Heart left ventricle (tissue), 16 donors: Measurements from ENCODE around the gene MIDN. TPM values are rescaled to one million over a fixed set of nuclear protein-coding genes. Genes with fewer than 3 reads are reported as not detected.
A peak's percentile ranks its signal among the peaks of the same experiment; 100 is the strongest.

Experiments
- ATAC-seq, 4 donors: fragments of 200-7000 bp; cut with Tn5 transposase; one replicate each; pipeline ENCODE4 v1.9.1; 2020 to 2022; ENCODE audit warnings: moderate library complexity in 4 of 4, mild to moderate bottlenecking in 3 of 4, moderate number of reproducible peaks in 1 of 4
- DNase-seq, 5 donors: peaks; one replicate each; pipeline ENCODE4 v3.0.0-alpha.2; 2020
- H3K27ac ChIP-seq, 12 donors: fragments of 200-600 bp; sonication (generic) in 4 of 12; one replicate each; pipeline versions ENCODE4 v1.5.0 to v1.8.0; 2016 to 2022; ENCODE audit warnings: mild to moderate bottlenecking in 2 of 12
- H3K27me3 ChIP-seq, 9 donors: fragments of 200-600 bp; sonication (generic) in 2 of 9; one replicate each; pipeline versions ENCODE4 v1.5.1 to v1.8.0; 2016 to 2022; ENCODE audit warnings: mild to moderate bottlenecking in 3 of 9
- H3K36me3 ChIP-seq, 9 donors: fragments of 200-600 bp; sonication (generic) in 2 of 9; one replicate each; pipeline versions ENCODE4 v1.5.0 to v1.8.0; 2018 to 2022; ENCODE audit warnings: mild to moderate bottlenecking in 2 of 9
- H3K4me1 ChIP-seq, 12 donors: fragments of 200-600 bp; sonication (generic) in 4 of 12; one replicate each; pipeline versions ENCODE4 v1.5.0 to v1.8.0; 2016 to 2022; ENCODE audit warnings: mild to moderate bottlenecking in 3 of 12
- H3K4me3 ChIP-seq, 12 donors: fragments of 200-600 bp; sonication (generic) in 4 of 12; one replicate each; pipeline versions ENCODE4 v1.5.0 to v1.8.0; 2017 to 2022; ENCODE audit warnings: mild to moderate bottlenecking in 9 of 12, moderate library complexity in 4 of 12
- H3K9me3 ChIP-seq, 12 donors: fragments of 200-600 bp; sonication (generic) in 4 of 12; one replicate each; pipeline versions ENCODE4 v1.5.0 to v1.8.0; 2016 to 2022; ENCODE audit warnings: mild to moderate bottlenecking in 1 of 12
- POLR2A ChIP-seq, 2 donors: fragments of 450-650 bp; IDR thresholded peaks; one replicate each; pipeline ENCODE4 v1.6.1; 2017; ENCODE audit warnings: antibody characterized with exemption in 2 of 2, mild to moderate bottlenecking in 2 of 2, moderate library complexity in 2 of 2
- WGBS, 4 donors: extraction: QIAGEN DNeasy Blood & Tissue Kit in 2 of 4; methylation state at CpG; one replicate each; pipeline versions ENCODE4 v1.1.5 to v1.1.7; 2013 to 2018; 5-methylcytosine and 5-hydroxymethylcytosine counted together
- intact Hi-C, 10 donors: fragments of 100-400 bp; cut with DNase I; formaldehyde crosslinking; loops; one replicate each; pipeline versions ENCODE4 v1.11.1 to v1.14.2; 2022
- polyA plus RNA-seq, 2 donors: library from polyadenylated mRNA; stranded (reverse); fragments of 200-250 nt; gene quantifications; one replicate each; pipeline ENCODE4 v1.2.3, GENCODE V29; 2013
- total RNA-seq, 9 donors: library from RNA; depleted of rRNA in 2 of 9; stranded (reverse); fragments of >200 nt in 2 of 9; fragmentation: NEBNext Ultra II Directional in 3 of 9; extraction: Animal tissue kit (Norgen Biotek cat#: 25700) in 3 of 9; gene quantifications; one replicate each; pipeline versions ENCODE4 v1.1.0 to v1.2.4, GENCODE V29; 2016 to 2023
- TF ChIP-seq, protein P1 (sequence below), 12 donors: fragments of 200-600 bp; sonication (generic) in 4 of 12; IDR thresholded peaks; one replicate each; pipeline versions ENCODE4 v1.5.0 to v1.8.0; 2018 to 2022; ENCODE audit warnings: antibody characterized with exemption in 12 of 12, mild to moderate bottlenecking in 5 of 12
- donor health status: ischemic (EF 13 %, LVEDD 7.1; RV severe dilation, severe dysfunction).
- donor health status: healthy with polysubstance abuse.
- donor health status: DM: no; HTN: yes; CAD: no.
- donor health status: DM: no; HTN: no; CAD: no.
- donor health status: ischemic (EF 25% LVEDD 6.9; RV normal size, moderate dysfunction).
- donor health status: ischemic (EF 25% LVEDD 5.7; RV mildly dilated, moderate dysfunction).
- donor health status: healthy.
- donor health status: DM: yes; HTN: yes; CAD: no.
- donor health status: ischemic (EF 35%, LVEDD 5.7; RV mildly dilated, moderate dysfunction).
- donor health status: nonischemic (EF 11% LVEDD 7.7; RV severe dilation, severe dysfunction).
- donor health status: DM: yes; HTN: yes; CAD: no.
- donor health status: PGD.
- donor health status: ischemic (EF 29% LVEDD 5.4; RV normal size, mild dysfunction).
- donor health status: nonischemic (EF 23%, LVEDD 6.1; RV moderate dilation, normal function).

Gene MIDN
- total and polyA plus RNA-seq, 11 donors = 25.8 to 115 (median 50.7) TPM

DNA sequence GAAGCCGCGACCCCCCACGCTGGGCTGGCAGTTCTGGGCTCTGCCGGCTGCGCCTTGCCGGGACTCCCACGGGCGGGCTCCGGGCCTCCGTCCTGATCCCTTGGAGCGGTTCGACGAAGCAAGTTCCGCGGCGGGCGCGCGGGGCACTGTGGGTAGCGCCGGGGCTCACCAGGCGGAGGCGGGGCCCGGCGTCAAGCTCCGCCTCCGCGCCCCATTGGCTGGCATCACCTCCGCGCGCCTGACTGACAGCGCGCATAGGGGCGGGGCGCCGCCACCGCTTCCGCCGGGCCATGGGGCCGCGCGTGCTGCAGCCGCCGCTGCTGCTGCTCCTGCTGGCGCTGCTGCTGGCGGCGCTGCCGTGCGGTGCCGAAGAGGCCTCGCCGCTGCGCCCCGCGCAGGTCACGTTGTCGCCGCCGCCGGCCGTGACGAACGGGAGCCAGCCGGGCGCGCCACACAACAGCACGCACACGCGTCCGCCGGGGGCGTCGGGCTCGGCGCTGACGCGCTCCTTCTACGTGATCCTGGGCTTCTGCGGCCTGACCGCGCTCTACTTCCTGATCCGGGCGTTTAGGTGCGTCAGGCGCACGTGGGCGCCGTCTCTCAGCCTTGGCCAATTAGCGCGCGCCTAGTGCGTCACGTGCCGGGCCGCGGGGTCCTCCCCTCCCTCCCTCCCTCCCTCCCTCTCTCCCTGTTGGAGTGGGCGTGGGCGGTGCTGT, 27.0 kb downstream of the MIDN start, which contains the start of gene FAM174C:
Gene FAM174C, plus strand, starts transcription at position 271 of the 716 bp plus-strand sequence. Its CDS starts 20 bp downstream, at position 291.
- intact Hi-C loops = loop anchor here in 7 of 10 donors (5.0 to 10.0 kb wide), 10 partner anchors 79 to 779 kb away; partner anchors contain the start of genes GAMT (in 3 of the 7), DAZAP1 (in 2 of the 7), NDUFS7 (in 2 of the 7) and ADAMTSL5 (in 1 of the 7)
- peak in 1 of 2 donors; percentile 80 for TF ChIP-seq POLR2A (IDR thresholded peaks at IDR 0.05)
- TF ChIP-seq, protein P1, sequence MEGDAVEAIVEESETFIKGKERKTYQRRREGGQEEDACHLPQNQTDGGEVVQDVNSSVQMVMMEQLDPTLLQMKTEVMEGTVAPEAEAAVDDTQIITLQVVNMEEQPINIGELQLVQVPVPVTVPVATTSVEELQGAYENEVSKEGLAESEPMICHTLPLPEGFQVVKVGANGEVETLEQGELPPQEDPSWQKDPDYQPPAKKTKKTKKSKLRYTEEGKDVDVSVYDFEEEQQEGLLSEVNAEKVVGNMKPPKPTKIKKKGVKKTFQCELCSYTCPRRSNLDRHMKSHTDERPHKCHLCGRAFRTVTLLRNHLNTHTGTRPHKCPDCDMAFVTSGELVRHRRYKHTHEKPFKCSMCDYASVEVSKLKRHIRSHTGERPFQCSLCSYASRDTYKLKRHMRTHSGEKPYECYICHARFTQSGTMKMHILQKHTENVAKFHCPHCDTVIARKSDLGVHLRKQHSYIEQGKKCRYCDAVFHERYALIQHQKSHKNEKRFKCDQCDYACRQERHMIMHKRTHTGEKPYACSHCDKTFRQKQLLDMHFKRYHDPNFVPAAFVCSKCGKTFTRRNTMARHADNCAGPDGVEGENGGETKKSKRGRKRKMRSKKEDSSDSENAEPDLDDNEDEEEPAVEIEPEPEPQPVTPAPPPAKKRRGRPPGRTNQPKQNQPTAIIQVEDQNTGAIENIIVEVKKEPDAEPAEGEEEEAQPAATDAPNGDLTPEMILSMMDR (IDR thresholded peaks at IDR 0.05) = no peak
- Histone ChIP-seq H3K9me3 (no peaks in the 10 kb centered on the region), H3K27ac (peak within 1 kb of the TSS; percentile 86 to 100 (median 98)), H3K4me1 (peaks cover 8 to 70% (median 59%) of the 10 kb centered on the region in 12 donors), H3K27me3 (no peaks in the 10 kb centered on the region), H3K36me3 (peaks cover 2 to 80% (median 60%) of the 10 kb centered on the region in 9 donors), H3K4me3 (peak within 1 kb of the TSS; percentile 48 to 98 (median 73))
- WGBS, 4 donors = 0 to 1% (median 0%) methylated on average over 45 to 98 of the region's 98 CpGs
- peak; percentile 51 to 86 (median 82) for ATAC-seq
- DNase-seq = peak; percentile 95 to 97 (median 97)

DNA sequence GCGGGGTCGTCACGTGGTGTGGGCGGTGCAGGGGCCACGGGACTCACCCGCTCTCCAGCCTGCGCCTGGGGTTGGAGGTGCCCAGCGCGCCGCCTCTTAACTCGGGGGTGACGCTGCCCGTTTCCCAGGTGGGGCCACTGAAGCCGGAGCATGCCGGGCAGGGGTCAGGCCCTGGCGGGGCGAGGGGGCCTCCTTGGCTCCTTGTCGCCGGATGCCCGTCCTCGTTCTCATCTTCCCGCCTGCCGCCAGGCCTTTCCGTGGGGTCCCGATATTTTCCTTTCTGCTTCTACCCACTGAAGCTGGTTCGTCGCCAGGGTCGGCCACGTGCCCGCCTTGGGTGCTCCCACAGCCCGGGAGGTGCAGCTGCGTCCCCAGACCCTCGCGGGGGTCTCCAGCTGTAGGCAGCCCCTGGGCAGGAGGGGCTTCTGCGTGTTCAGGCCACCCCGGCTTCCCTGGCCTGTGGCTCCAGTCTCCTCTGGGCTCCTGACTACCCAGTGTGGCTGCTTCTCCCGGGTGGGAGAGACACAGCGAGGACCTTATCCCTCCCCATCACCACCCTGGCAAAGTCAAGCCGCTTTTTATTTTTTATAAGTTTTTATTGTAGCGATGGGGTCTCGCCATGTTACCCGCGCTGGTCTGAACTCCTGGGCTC, 27.7 kb downstream of the MIDN start:
- peaks cover 2 to 73% (median 53%) of the 10 kb centered on the region in 9 donors for H3K36me3 ChIP-seq
- TF ChIP-seq, protein P1 (IDR thresholded peaks at IDR 0.05) = no peak
- no peak for TF ChIP-seq POLR2A (IDR thresholded peaks at IDR 0.05)
- H3K4me1 ChIP-seq = peaks cover 4 to 63% (median 52%) of the 10 kb centered on the region in 12 donors
- no peaks in the 10 kb centered on the region for H3K9me3 ChIP-seq
- H3K27ac ChIP-seq = peak overlapping the region; percentile 86 to 100 (median 98)
- ATAC-seq (peak in 3 of 4 donors; percentile 0 to 73 (median 1)), DNase-seq (peak in 1 of 5 donors; percentile 69)
- peak overlapping the region; percentile 48 to 98 (median 73) for H3K4me3 ChIP-seq
- intact Hi-C loops = loop anchor here in 7 of 10 donors (5.0 to 10.0 kb wide), 10 partner anchors 79 to 779 kb away; partner anchors contain the start of genes GAMT (in 3 of the 7), DAZAP1 (in 2 of the 7), NDUFS7 (in 2 of the 7) and ADAMTSL5 (in 1 of the 7)
- 10 to 42% (median 15%) methylated on average over 11 to 43 of the region's 43 CpGs for WGBS, 4 donors
- no peaks in the 10 kb centered on the region for H3K27me3 ChIP-seq

DNA sequence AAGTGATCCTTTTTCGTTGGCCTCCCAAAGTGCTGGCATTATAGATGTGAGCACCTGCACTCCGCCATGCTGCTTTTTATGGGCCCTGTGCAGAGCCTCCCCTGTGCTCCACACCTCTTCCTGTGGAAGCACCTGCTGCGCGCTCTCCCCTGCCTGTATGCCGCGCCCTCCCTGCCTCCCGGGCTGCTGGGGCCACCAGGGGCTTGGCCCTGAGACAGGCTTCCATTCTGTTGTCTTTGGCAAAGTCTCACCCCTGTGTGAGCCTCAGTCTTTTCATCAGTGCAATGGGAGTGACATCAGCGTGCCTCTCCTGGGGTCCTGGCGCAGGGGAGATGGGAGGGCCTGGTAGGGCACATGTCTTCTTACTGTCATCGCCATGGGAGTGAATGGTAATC, 28.2 kb downstream of the MIDN start:
- H3K27ac ChIP-seq = peak overlapping the region in 8 of 12 donors; percentile 86 to 100 (median 98)

More for the DNA sequence above, 28.2 kb downstream of the MIDN start:
- intact Hi-C loops = loop anchor here in 7 of 10 donors (5.0 to 10.0 kb wide), 10 partner anchors 78 to 778 kb away; partner anchors contain the start of genes GAMT (in 3 of the 7), DAZAP1 (in 2 of the 7), NDUFS7 (in 2 of the 7) and ADAMTSL5 (in 1 of the 7)
- no peak for TF ChIP-seq POLR2A (IDR thresholded peaks at IDR 0.05)
- TF ChIP-seq, protein P1 (IDR thresholded peaks at IDR 0.05) = no peak
- Histone ChIP-seq H3K9me3 (no peaks in the 10 kb centered on the region), H3K4me3 (peak overlapping the region in 10 of 12 donors; percentile 58 to 98 (median 78)), H3K27me3 (no peaks in the 10 kb centered on the region), H3K4me1 (peaks cover 4 to 57% (median 47%) of the 10 kb centered on the region in 12 donors), H3K36me3 (peaks cover 2 to 68% (median 48%) of the 10 kb centered on the region in 9 donors)
- DNase-seq (no peak), ATAC-seq (no peak)
- WGBS, 4 donors = 69 to 79% (median 75%) methylated on average over 10 of the region's 10 CpGs
